NCI-H2227 (cell line): ENCODE data around the gene RAB9B.

ENCODE experiments used
- DNase-seq: peaks from one replicate; lab custom pipeline; 2025; ENCODE audit not compliant: unreplicated experiment; lab: John Stamatoyannopoulos, UW

The RAB9B gene

GRCh38 chrX:103773445-103773844 lies 58.6 kb downstream of the RAB9B start:
- DNase-seq = no peak
